Choroid plexus epithelial cell (primary cell): ENCODE results near the gene PARD3B.

Experiments
- DNase-seq: peaks from one replicate; pipeline ENCODE4 v3.0.0-alpha.2; 2010; ENCODE audit warnings: low read depth
- H3K4me3 ChIP-seq: 2 replicates; pipeline ENCODE4 v1.5.1; 2011; ENCODE audit warnings: low read depth, mild to moderate bottlenecking, control low read depth, low read length, moderate library complexity
- CTCF ChIP-seq: conservative IDR thresholded peaks from 2 replicates; pipeline ENCODE4 v1.5.1; 2011; ENCODE audit warnings: low read depth, mild to moderate bottlenecking, control low read depth, inconsistent platforms, low read length, moderate library complexity

PARD3B gene

GRCh38 chr2:204539019-204539385, 6.3 kb upstream of the PARD3B start:
- no peak for DNase-seq
- no peak overlapping the region for H3K4me3 ChIP-seq
- TF ChIP-seq CTCF, result no peak

- no peak for TF ChIP-seq CTCF
- DNase-seq, result no peak
- H3K4me3 ChIP-seq, result no peak overlapping the region
These were observed 3.6 kb upstream of the PARD3B start for GRCh38 chr2:204541637-204542036.

GRCh38 chr2:204542982-204543608, 2.2 kb upstream of the PARD3B start:
- TF ChIP-seq CTCF, result no peak
- DNase-seq, result no peak
- no peak overlapping the region for H3K4me3 ChIP-seq

GRCh38 chr2:204545861-204546735, 823 bp downstream of the PARD3B start:
- no peak for TF ChIP-seq CTCF
- peak overlapping the region; percentile 67 for H3K4me3 ChIP-seq
- no peak for DNase-seq

GRCh38 chr2:204550751-204551511, 5.7 kb downstream of the PARD3B start:
- no peak for TF ChIP-seq CTCF

GRCh38 chr2:204551512-204551863, 6.2 kb downstream of the PARD3B start:
- TF ChIP-seq CTCF, result no peak
- no peak for DNase-seq

More at GRCh38 chr2:204550751-204551511, 5.7 kb downstream of the PARD3B start:
- no peak overlapping the region for H3K4me3 ChIP-seq
- DNase-seq, result peak; percentile 74

More at GRCh38 chr2:204551512-204551863, 6.2 kb downstream of the PARD3B start:
- H3K4me3 ChIP-seq, result no peak overlapping the region
